Stimulated activated CD8-positive, alpha-beta memory T cell treated with anti-CD3 and anti-CD28 coated beads, Interleukin-4, amount 100 ng/mL, for 24 hours (primary cell): ENCODE data around the gene ASAP3.
"Not testable (repeated sequence)": the region's sequence is repeated elsewhere in the genome, so short reads cannot be mapped to it uniquely, and the experiment has no call there.

Source experiments
- DNase-seq: peaks from one replicate; pipeline ENCODE4 v3.0.0-alpha.2; 2020; ENCODE audit warnings: low read depth

ASAP3 gene

DNA sequence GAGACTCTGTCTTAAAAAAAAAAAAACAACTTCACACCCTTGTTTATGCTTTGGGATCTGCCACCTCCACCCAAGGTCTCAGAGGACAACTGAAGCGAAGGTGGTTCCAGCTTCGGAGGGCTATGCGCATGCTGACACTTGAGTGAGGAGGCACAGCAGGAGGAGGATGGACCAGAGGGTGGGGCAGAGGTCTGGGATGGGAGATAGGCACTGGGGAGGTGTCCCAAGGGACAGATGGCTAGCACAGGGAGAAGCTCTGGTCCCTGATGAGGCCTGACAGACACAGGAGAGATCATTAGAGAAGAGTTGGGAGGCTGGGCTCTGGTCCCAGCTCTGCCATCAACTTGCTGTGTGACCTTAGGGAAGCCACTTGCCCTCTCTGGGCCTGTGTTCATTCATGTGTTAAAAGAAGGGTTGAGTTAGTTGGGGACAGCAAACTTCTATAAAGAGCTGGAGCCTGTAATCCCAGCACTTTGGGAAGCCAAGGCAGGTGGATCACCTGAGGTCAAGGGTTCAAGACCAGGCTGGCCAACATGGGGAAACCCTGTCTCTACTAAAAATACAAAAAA is 30.2 kb upstream of the ASAP3 start:
- DNase-seq: no peak

DNA sequence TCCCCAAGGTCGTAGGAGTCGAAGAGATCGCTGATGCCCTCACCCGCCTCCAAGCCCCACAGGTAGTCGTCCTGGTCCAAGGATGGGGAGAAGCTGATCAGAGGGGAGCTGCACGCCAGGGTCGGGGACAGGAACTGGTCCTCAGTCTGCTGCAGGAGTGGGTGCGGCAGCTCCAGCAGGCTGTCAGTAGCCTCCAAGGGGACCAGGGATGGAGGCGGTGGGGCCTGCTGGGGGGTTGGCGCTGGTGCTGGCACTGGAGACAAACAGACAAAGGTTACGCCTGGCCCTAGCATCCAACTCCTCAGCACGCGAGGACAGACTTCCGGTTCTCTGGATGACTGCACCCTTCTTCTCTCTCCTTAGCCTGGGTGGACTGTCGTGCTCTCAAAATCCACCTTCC is 25.9 kb upstream of the ASAP3 start:
- no peak for DNase-seq

GRCh38 chr1:23506376-23507107 is 22.6 kb upstream of the ASAP3 start:
- DNase-seq: no peak

GRCh38 chr1:23505851-23506250 is 21.9 kb upstream of the ASAP3 start:
- no peak for DNase-seq

GRCh38 chr1:23504156-23504555 is 20.2 kb upstream of the ASAP3 start:
- DNase-seq: not testable (repeated sequence)

DNA sequence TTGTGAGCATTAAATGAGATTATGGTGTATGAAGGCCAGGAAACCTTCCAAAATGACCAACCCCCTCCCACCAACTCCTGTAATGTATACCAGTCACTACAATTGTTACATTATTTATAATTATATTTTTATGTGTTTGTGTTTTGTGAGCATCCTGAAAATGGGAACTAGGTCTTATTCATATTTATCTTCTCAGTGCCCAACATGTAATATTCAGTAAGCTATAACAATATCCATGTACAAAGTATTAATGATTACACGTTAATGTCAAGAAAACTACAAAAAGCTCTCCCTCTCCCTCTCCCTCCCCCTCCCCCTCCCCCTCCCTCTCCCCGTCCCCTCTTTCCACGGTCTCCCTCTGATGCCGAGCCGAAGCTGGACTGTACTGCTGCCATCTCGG is 19.0 kb upstream of the ASAP3 start:
- DNase-seq: no peak

GRCh38 chr1:23500466-23500865 is 16.5 kb upstream of the ASAP3 start:
- DNase-seq: no peak

DNA sequence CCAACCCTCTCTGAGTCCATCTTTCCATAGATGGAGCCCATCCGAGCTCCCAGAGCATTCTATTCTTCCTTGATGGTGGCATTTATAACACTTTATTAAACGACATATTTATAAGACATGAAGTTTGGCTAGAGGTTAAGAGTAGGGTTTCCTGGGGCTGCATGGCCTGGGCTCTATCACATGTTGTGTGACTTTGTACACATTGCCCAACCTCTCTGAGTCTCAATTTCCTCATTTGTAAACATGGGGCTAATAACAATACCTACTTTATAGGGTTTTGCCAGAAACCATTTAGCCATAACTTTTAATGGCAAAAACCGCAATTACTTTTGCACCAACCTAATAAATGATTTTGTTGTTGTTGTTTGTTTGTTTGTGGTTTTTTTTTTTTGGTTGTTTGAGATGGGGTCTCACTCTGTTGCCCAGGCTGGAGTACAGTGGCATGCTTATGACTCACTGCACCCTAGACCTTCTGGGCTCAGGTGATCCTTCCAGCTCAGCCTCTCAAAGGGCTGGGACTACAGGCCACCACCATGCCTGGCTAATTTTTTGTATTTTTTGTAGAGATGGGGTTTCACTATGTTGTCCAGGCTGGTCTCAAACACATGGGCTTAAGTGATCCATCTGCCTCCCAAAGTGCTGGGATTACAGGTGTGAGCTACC is 13.9 kb upstream of the ASAP3 start:
- DNase-seq: no peak

GRCh38 chr1:23496490-23497181 is 12.7 kb upstream of the ASAP3 start:
- DNase-seq: no peak

- DNase-seq: not testable (repeated sequence)
These were observed 10.9 kb upstream of the ASAP3 start for GRCh38 chr1:23494836-23495235.

GRCh38 chr1:23492776-23493175 is 8.8 kb upstream of the ASAP3 start:
- DNase-seq: not testable (repeated sequence)

DNA sequence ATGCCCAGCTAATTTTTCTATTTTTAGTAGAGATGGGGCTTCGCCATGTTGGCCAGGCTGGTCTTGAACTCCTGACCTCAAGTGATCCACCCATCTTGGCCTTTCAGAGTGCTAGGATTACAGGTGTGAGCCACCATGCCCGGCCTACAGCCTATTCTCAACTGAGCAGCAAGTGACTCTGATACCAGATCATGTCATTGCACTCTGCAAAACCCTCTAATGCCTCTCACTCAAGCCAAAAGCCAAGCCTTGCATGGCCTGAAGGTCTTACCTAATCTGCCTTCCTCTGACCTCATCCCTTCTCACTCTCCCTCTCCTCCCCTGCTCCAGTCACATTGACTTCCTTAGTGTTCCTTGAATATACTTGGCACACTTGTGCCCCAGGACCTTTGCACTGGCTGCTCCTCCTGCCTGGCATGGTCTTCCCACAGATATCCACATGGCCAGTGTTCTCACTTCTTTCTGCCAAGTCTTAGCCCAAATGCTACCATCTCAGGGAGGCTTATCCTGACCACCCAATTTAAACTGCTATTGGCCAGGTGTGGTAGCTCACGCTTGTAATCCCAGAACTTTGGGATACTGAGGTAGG is 8.2 kb upstream of the ASAP3 start:
- DNase-seq: no peak

- no peak for DNase-seq
These were observed 5.9 kb upstream of the ASAP3 start for GRCh38 chr1:23489842-23490241.

GRCh38 chr1:23485002-23485332 is 988 bp upstream of the ASAP3 start:
- DNase-seq: no peak

DNA sequence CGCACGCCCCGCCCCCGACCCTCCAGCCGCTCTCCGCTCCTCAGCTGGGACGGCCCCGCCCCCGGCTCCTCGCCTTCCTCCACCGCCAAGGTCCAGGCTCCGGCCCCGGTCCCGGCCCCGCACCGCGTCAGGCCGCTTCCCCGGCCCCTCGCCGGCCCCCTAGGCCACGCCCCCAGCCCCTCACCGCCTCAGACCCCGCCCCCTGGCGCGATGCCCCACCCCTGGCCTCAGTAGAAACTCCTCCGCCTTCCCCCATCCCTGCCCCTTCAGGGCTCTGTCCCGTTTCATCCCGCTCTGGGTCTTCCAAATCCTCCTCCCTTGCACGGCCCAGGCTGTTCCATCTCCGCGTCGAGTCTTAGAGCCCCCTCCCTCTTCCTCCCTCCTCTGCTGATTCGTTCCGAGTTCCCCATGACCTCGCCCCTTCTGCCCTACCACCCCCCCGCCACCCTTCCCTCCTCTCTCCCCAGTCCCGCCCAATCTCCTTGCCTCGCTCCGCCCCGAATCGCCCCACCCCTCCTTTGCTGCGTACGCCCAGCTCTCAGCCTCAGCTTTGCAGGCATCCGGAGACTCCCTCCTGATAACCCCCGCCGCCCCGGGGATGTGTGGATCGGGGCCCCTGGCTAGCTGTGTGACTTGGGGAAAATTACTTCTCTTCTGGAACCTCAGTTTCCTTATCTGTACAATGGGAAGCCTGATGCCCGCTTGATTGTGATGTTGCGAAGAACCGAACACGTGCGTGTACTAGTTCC is 448 bp upstream of the ASAP3 start:
- DNase-seq: peak; percentile 87

DNA sequence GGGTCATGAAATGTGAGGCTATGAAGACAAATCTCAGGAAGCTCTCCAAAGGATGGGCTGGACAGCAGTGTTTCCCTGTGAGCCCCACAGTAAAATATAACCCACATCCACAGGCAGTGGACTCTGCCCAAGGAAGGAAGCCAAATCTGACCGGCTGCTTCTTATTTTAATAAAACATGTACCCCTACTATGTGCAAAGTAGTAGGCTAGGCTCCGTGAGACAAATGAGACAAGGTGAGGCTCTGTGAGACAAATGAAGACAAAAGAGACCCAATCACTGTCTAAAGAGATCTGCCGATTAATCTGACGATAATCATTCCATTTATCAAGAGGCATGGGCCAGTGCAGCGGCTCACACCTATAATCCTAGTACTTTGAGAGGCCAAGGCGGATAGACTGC is 2.1 kb downstream of the ASAP3 start:
- DNase-seq: no peak

DNA sequence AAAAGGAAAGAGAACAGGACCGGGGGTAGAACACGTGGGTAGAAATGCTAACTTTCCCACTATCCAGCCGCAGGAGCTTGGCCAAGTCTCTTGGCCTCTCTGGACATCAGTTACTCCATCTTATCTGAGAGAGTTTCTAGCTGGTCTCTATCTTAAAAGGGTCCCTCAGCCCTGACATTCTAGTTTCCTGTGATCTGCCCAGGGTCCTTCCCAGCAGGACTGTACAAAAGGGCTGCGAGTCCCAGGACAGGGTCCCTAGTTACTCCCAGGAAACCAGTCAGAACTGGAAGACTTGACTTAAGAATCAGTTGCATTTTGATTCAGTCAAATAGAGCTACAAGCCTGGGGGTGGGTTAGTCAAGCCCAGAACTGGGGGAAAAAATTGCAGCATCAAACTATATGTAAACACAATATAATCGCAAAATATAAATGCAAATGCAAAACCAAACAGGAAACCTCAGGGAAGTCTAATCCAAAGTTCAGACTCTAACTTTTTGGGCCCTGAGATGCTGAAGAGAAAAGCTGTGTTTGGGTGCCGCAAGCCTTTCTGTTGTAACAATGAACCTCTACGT is 2.9 kb downstream of the ASAP3 start:
- DNase-seq: no peak

GRCh38 chr1:23480187-23481025 is 3.6 kb downstream of the ASAP3 start:
- DNase-seq: no peak

DNA sequence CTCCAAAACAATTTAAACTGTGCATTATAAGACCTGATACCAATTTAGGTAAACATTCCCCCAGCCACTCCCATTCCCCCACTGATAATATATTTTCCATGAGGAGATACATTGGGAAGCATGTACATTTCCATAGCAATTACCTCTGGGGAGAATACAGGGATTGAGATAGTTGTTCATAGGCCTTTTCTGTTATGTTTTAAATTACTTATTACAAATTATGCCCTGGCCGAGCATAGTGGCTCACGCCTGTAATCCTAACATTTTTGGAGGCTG is 4.4 kb downstream of the ASAP3 start:
- DNase-seq: no peak

DNA sequence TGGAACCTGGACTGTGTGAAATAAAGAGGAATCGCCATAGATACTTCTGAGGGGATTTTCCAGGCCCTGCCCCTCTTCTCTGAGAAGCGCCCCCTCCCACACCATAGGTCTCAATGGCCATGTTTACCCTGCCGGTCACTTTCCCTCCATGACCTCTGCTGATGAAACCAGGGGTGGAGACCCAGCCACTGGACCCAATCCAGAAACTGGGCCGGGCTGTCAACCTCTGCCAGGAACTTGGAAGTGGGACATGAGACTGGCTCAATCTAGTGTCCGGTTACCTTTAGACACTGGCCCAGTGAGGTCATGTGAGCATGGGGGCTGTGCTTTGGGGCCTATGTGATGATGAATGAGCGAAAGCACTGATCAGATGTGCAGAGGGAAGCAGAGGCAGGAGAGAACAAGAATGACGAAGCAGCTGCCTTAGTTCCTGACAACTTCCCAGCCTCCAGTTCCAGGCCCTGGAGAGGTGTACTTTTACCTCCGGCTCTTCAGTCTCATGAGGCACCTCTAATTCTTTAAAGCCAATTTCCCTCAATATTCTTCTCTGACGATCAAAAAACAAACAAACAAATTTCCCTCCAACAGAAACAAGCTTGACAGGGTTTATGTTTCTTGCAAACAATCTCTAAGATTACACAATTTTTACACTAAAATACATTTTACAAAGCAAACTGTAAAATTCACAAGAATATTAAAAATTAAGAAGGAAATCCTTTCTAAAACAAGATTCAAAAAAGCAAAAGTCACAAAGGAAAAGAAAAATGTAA is 4.9 kb downstream of the ASAP3 start:
- DNase-seq: no peak
